HCT116 (cell line): ENCODE measurements around the gene TBX2.

ENCODE experiments used
- CTCF ChIP-seq, 3 experiments: fragments of 200-600 bp in 1 of 3; sonication (generic) in 1 of 3; IDR thresholded peaks in 2 of 3; conservative IDR thresholded peaks in 1 of 3; 2 replicates each; pipeline ENCODE4 v1.5.1; 2012 to 2017; ENCODE audit warnings: low read depth in 2 of 3, low read length in 2 of 3, antibody characterized with exemption in 1 of 3, borderline replicate concordance in 1 of 3, control low read depth in 1 of 3, mild to moderate bottlenecking in 1 of 3, mixed read lengths in 1 of 3, mixed run types in 1 of 3, moderate library complexity in 1 of 3; ENCODE audit not compliant: insufficient read depth in 1 of 3
- MAX ChIP-seq: IDR thresholded peaks from 2 replicates; pipeline ENCODE4 v1.6.1; 2012
- POLR2A ChIP-seq: IDR thresholded peaks from 2 replicates; pipeline ENCODE4 v1.7.0; 2011; ENCODE audit warnings: borderline replicate concordance; ENCODE audit not compliant: insufficient read depth, insufficient read length; ENCODE audit errors: extremely low read depth
- SIN3A ChIP-seq: IDR thresholded peaks from 2 replicates; pipeline ENCODE4 v1.6.1; 2012; ENCODE audit warnings: low read depth

GRCh38 chr17:61351745-61352407 is 47.8 kb upstream of the TBX2 start:
- TF ChIP-seq CTCF (IDR thresholded peaks at IDR 0.05 in 2 of 3, conservative IDR thresholded peaks at IDR 0.05 in 1 of 3; ENCODE audit: borderline replicate concordance in 1 of 3, insufficient read depth in 1 of 3, low read depth in 2 of 3, low read length in 2 of 3) = no peak
- no peak for TF ChIP-seq POLR2A
- TF ChIP-seq MAX = no peak
- no peak for TF ChIP-seq SIN3A
